CD4-positive, alpha-beta T cell treated with Interferon alpha-2 for 1 hour (primary cell): ENCODE results near the gene FAM210B.
"Not testable (repeated sequence)": the region's sequence is repeated elsewhere in the genome, so short reads cannot be mapped to it uniquely, and the experiment has no call there.

Experiments used
- DNase-seq, 2 donors: peaks; one replicate each; pipeline ENCODE4 v3.0.0-alpha.2; 2020 to 2022

Gene FAM210B

DNA sequence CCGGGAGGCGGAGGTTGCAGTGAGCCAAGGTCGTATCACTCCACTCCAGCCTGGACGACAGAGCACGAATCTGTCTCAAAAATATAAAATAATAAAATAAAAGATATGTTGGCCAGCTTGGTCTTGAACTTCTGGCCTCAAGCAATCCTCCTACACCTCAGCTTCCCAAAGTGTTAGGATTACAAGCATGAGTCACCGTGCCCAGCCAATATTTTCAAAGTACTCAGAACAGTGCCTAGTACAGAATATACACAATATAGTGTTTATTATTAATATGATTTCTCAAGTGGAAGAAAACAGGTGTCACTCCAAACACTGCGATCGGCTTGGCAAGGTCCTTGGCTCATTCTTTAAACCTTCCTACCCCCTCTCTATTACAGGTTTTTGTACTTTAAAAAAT lies 3.1 kb downstream of the FAM210B start:
- DNase-seq = no peak

- no peak for DNase-seq
These were observed 4.1 kb downstream of the FAM210B start for GRCh38 chr20:56362833-56363413.

DNA sequence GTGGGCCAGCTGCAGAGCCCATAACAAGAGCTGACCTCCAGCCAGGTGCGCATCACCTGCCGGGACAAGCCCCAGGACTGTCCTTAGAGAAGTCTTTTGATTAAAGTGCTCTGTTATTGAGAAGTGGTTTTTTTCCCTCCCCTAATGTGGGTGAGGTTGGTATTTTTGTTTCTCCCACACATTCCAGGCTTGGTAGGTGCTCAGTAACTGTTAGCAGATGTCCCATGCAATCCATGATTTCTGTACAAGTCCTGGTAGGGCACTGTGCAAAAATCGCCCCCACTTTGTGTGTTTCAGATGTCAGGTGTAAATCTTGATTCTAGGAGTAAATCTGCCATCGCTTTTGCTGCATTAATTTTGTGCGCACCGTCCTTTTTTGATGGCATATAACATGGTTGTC lies 4.7 kb downstream of the FAM210B start:
- DNase-seq = no peak

GRCh38 chr20:56368351-56369134 lies 9.8 kb downstream of the FAM210B start:
- no peak for DNase-seq

GRCh38 chr20:56369179-56369578 lies 10.4 kb downstream of the FAM210B start:
- DNase-seq = no peak

DNA sequence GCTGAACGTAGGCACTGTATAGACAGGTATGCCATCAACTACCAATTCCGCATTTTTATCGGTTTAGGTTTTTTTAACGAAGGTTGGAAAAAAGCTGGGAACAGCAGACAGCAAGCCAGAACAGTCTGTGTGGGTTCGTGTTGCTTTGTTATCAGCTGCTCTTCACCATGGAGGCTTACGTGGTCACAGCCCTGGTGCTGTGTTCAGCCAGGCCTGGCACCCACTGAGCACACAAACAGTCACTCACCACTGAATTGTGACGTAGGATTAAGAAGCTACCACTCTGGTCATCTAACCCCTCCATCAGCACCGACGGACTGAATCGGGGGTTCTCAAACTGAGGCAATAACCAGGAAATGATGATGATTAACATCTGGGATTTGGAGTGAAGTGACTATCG lies 13.2 kb downstream of the FAM210B start:
- DNase-seq = no peak

- no peak for DNase-seq
These were observed 14.1 kb downstream of the FAM210B start for GRCh38 chr20:56372850-56373249.

DNA sequence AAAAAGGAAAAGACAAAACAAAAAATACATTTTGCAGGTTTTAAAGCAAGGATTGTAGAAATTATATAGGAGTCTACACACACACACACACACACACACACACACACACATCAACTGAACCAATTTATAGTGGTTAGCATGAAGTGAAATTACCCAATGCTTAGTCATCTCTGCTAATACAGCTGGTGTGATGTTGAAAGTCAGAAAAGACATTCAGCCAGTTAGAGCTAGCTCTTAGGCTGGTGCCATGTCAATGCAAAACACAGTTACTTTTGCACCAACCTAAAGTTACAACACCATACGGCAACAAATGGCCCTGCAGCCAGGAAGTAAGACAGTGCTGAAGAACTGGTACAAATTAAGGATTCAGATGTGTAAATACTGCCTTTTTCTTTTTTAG lies 15.2 kb downstream of the FAM210B start:
- peak; percentile 21 to 31 for DNase-seq

- no peak for DNase-seq
These were observed 17.6 kb downstream of the FAM210B start for GRCh38 chr20:56376331-56376730.

- DNase-seq = no peak
These were observed 19.6 kb downstream of the FAM210B start for GRCh38 chr20:56378386-56378785.

DNA sequence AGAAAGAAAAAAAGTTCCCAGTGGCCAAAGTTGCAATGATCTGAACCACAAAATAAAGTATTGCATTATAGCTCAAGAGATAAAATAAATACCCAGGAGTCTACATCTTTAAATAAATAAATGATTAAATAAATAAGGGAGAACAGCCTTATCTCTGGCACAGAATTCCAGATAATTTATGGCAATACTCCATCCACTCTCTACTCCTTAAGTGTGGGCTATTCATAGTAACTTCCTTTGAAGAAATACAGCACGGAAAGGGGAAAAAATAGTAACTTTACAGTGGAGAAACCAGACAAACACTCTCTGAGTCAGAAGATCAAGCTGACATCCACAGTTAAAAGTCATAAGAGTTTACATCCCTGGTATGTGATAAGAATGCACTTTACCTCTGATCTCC lies 21.6 kb downstream of the FAM210B start:
- DNase-seq = no peak

GRCh38 chr20:56381501-56381900 lies 22.7 kb downstream of the FAM210B start:
- DNase-seq = no peak

DNA sequence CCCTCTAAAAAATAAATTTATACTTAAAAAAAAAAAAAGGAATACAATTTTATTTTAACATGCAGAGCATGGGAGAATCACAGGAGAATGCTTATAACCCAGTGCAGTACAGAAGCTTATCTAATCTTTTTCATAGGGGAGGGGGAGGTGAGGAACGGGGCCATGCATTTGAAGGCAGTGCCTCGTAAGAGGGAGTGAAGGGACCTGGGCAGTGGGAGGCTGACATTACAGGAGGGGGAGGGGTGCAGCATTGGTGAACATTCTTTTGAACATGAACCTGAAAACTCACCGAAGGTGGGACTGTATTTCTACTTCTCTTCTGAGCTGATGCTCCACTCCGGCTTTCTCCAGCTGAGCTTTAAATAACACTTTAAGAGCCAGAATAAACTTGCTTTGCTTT lies 23.9 kb downstream of the FAM210B start:
- DNase-seq = no peak

- no peak for DNase-seq
These were observed 24.6 kb downstream of the FAM210B start for GRCh38 chr20:56383334-56383733.

DNA sequence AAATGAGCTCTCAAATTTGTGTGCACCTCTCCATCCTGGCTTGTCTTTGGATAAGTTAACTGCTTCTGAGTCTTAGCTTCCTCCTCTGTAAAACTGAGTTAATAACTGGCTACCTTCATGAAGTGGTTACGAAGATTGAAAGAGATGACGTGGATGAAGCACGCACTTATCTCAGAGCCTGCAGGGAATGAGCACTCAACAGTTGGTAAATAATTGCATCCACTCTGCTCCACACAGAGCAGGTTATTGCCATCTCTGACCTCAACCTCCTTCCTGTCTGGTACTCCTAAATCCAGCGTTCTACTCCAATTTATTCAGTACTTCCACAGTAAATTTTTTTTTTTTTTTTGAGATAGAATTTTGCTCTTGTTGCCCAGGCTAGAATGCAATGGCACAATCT lies 26.4 kb downstream of the FAM210B start:
- no peak for DNase-seq

- no peak for DNase-seq
These were observed 27.4 kb downstream of the FAM210B start for GRCh38 chr20:56386219-56386618.

- DNase-seq = no peak
These were observed 30.1 kb downstream of the FAM210B start for GRCh38 chr20:56388882-56389281.

DNA sequence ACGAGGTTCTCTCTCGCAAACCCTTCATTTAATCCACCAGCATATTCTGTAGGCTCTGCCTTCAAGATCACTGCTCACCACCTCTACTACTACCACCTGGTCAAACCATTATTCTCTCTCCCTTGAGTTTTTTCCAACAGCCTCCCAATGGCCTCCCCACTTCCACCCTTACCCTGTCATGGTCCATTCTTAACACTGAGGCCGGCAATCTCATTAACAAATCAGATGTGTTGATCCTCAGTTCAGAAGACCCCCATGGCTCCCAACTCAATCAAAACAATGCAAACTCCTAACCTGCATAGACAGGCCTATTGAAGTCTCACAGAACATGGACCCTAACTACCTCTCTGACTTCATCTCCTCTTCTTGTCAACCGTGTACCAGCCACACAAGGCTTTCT lies 31.0 kb downstream of the FAM210B start:
- no peak for DNase-seq

DNA sequence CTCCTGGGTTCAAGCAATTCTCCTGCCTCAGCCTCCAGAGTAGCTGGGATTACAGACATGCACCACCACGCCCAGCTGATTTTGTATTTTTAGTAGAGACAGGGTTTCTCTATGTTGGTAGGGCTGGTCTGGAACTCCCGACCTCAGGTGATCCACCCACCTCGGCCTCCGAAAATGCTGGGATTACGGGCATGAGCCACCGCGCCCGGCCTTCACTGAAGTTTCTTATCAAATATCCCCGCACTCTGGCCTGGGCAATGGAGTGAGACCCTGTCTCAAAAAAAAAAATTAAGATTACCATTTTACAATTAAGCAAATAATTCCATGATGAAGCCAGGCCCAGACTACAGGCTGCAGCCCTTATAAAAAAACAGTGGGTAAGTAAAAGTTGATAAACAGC lies 31.6 kb downstream of the FAM210B start:
- DNase-seq = not testable (repeated sequence)

DNA sequence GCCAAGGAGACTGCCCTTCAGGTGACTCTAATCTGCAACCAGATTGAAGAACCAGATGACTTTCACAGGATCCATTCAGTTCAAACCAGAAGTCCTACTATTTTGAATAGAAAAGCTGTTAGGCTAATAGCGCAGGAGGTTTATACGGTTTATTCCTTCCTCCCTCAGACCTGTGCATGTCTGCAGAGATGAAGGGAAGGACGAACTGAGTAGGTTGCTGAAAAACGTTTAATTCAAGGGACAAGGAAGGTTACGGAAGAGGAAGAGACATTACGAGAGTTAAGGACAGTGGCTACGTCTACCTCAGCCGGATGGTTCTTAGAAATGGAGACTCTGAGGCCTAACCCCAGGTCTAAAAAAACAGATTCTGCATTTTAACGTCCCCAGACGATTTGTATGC lies 32.3 kb downstream of the FAM210B start:
- DNase-seq = no peak

- no peak for DNase-seq
These were observed 32.9 kb downstream of the FAM210B start for GRCh38 chr20:56391596-56392131.

DNA sequence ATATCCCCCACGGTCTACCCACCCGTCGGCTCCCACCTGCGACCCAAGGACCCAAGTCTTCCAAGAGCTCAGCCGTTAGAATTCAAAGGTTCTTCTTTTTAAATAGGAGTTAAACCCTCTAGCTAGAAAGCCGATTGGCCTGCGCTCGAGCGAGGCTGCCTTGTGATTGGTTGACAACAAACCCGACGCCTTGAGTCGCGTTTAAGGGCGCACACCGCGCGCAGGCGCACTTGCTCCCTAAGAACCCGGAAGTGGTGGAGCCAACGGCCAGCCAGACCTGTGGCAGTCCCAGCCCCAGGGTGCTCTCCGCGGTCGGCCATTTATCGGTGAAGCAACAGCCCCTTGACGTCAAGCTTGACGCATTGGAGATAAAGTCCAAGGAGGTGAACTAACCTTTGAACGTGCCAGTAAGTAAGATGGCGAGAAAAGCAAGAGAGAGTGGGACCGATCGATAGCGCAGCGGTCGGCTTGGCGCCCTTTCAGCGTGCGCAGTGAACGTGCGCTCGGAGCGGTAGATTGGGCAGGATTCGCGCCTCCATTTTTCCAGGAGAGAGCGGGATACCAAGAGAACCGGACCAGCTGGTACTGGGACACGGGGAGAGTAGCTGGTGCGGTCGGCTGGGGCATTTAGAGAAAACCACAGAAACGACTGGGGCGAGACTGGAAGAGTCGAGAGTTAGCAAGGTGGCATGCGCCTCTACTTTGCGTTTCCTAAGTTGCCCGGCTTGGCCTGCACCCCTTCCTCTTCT lies 33.5 kb downstream of the FAM210B start, which contains the start of the genes AURKA and CSTF1:
Gene AURKA (minus strand): TSS at position 84 of the 749 bp plus-strand sequence. CDS start 4,018 bp downstream, outside the sequence.
Gene CSTF1 (plus strand): TSS at position 514 of the 749 bp plus-strand sequence. CDS start 2,908 bp downstream, outside the sequence.
- DNase-seq = peak; percentile 100

GRCh38 chr20:56392881-56393482 lies 34.2 kb downstream of the FAM210B start:
- DNase-seq = peak in 1 of 2 donors; percentile 53
